RPMI7951 (cell line): ENCODE data around the gene TLDC2. TPM values are rescaled to one million over a fixed set of nuclear protein-coding genes. Genes with fewer than 3 reads are reported as not detected.
A peak's percentile ranks its signal among the peaks of the same experiment; 100 is the strongest.
"Not testable (repeated sequence)": the region's sequence is repeated elsewhere in the genome, so short reads cannot be mapped to it uniquely, and the experiment has no call there.

ENCODE experiments used
- DNase-seq: peaks from one replicate; pipeline ENCODE4 v3.0.0-alpha.2; 2012; ENCODE audit warnings: low read depth
- total RNA-seq: library from RNA; depleted of rRNA; stranded (reverse); fragments of >200 nt; shearing (Covaris generic); gene quantifications from 2 replicates; pipeline ENCODE4 v1.2.3, GENCODE V29; 2014; rRNA removed

The TLDC2 gene
- 0.39 TPM in 1 of 2 replicates, not detected in the other for total RNA-seq

- DNase-seq, result no peak
These were observed at the start of gene TLDC2 for GRCh38 chr20:36875702-36876472. TSS of gene TLDC2 (plus strand) at chr20:36876138. CDS start at chr20:36876175, 37 bp downstream.

DNA sequence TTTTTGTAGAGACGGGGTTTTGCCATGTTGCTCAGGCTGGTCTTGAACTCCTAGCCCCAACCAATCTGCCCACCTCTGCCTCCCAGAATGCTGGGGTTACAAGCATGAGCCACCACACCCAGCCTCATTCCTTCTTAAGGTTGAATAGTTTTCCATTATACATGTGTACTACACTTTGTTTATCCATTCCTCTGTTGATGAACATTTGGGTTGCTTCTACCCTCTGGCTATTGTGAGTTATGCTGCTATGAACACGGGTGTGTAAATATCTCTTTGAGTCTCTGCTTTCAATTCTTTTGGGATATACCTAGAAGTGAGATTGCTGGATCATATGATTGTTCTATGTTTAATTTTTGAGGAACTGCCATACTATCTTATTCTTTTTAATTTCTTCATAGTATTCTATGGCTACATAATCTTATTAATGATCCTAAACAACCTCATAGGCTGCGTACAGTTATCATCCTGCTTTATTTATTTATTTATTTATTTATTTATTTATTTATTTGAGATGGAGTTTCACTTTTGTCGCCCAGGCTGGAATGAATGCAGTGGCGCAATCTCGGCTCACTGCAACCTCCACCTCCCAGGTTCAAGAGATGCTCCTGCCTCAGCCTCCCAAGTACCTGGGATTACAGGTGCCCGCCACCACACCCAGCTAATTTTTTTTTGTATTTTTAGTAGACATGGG, 49.2 kb upstream of the TLDC2 start:
- peak; percentile 28 for DNase-seq

- no peak for DNase-seq
These were observed 48.2 kb upstream of the TLDC2 start for GRCh38 chr20:36827541-36828279.

DNA sequence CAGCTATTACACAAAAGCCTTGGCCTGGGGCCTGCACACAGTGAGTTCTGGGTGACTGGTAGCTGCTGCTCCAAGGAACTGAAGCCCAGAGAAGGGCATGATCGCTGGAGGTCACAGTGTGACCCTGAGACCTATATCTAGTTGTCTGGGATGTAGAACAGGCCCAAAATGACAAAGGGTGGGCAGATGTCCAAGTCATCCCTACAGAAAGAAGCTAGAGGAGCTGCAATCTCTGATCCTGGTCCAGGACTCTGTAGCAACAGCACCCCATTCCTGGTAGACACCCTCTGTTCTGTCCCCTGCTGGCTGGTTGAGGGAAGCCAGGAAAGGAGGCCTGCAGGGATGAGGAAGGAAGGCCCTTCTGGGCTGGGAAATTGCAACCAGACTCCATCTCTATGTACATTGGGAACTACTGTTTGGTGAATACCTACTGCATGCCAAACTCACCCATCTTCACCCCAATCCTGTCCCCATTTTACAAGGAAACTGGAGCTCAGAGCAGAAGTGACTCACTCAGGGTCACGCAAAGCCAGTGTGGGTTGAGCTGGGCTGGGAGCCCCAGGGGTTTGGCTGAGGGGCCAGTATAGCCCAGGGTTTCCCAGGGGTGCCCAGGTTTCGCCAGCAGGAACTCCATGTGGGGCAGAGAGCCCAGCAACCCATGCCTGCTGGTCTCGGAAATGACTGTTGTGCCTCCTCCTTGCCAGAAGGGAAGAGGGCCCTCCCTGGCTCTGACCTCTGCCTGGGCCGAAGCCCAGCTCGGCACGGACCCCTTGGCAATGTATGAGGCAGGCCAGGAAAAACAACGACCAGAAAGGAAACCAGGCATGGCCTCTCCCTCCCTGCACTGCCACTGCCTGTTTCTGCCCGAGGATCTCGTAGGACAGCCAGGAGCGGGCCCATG, 44.9 kb upstream of the TLDC2 start:
- DNase-seq, result peak; percentile 94

DNA sequence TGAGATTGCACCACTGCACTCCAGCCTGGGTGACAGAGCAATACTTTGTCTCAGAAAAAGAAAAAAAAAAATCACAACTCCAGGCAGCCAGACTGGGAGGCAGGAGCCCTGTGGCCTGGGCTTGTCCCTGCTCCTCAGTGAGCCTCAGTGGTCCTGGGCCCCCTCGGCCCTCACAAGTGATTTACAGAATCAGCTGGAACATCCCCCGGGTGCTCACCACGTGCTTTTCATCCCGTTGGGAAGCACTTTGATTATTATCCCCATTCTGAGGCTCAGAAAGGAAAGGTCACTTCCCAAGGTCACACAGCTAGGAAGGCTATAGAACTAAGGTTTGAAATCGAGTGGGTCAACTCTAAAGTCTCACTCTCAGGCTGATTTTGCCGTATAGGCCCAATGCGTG, 43.1 kb upstream of the TLDC2 start:
- DNase-seq, result no peak

DNA sequence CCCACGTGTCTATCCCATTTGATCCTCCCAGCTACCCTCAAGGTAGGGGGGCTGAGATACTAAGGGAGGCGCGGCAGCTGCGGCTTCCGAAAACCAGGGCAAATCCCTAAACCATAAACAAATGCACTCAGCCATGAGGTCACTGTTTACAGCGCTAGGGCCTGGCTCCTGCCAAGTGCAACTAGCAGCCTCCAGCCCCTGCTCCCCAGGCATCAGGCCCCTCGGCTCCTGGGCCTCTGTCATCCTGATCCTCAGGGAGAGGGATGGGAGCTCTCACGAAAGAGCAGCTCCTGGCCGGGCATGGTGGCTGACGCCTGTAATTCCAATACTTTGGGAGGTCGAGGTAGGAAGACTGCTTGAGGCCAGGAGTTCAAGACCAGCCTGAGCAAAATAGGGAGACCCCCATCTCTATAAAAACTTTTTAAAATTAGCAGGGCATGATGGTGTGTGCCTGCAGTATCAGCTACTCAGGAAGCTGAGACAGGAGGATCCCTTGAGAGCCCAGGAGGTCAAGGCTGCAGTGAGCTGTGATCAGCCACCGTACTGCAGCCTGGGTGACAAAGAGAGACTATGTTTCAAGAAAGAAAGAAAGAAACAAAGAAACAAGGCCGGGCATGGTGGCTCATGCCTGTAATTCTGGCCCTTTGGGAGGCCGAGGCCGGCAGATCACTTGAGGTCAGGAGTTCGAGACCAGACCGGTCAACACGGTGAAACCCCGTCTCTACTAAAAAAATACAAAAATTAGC, 42.5 kb upstream of the TLDC2 start:
- DNase-seq, result no peak

DNA sequence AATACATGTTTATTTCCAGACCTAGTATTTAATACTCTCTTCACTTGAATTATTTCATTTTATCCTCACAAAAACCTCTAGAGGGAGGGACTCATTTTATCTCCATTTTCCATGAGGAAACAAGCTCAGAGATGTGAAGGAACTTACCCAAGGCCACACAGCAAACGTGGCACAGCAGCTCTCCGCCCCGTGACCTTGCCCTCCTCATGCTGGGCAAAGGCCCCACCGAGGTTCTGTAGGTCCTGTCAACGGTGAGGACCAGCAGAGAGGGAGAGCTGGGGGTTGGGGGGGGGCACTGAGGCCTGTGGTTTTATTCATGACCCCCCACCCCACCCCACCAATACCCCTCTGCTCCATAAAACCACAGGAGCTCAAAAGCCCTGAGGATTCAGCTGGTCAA, 40.9 kb upstream of the TLDC2 start:
- DNase-seq, result no peak

DNA sequence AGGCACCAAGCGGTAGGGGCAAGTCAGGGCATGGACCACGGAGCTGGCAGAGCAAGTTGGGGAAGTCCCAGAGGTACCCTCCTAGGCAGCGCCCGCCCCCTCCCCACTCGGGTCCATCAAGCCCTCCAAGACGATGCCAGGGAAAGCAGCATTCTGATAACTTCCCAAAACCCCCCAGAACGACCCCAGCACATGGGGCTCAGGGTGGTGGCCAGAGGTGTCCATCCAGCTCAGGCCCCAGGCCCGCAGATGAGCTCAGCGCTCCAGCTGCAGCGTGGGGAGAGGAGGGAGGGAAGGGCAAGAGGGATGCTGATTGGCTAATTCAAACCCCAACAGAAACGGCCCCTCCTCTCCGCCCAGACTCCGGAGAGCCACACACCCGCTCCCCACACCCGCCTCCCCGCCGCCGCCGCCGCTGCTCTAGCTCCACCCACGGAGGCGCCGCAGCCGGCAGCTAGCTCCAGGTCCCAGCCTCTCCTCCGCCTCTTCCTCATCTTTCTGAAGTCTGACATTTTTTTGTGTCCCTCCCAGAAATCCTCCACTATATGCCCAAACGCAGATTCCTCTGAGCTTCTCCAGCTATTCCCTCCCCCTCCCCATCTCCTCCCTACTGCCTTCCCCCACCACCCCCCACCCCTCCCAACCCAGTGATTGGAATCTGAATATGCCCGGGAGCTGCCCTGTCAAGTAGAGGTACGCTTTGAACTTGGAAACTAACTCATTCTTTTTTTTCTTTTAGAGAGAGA, 40.3 kb upstream of the TLDC2 start:
- DNase-seq, result peak; percentile 97

- DNase-seq, result peak; percentile 55
These were observed 39.2 kb upstream of the TLDC2 start for GRCh38 chr20:36836591-36837269.

DNA sequence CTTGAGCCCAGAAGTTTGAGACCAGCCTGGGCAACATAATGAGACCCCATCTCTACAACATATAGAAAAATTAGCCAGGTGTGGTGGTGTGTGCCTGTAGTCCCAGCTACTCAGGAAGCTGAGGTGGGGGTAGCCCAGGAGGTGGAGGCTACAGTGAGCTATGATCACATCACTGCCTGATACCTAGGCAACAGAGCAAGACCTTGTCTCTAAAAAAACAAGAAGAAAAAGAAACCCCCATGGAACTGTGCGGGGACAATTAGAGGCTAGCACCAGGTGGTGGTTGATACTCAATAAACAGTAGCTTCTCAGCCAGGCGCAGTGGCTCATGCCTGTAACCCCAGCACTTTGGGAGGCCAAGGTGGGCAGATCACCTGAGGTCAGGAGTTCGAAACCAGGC, 37.6 kb upstream of the TLDC2 start:
- DNase-seq, result not testable (repeated sequence)

GRCh38 chr20:36839150-36839549, 36.8 kb upstream of the TLDC2 start:
- no peak for DNase-seq

GRCh38 chr20:36841030-36841429, 34.9 kb upstream of the TLDC2 start:
- not testable (repeated sequence) for DNase-seq

- no peak for DNase-seq
These were observed 30.5 kb upstream of the TLDC2 start for GRCh38 chr20:36845288-36845971.

- DNase-seq, result peak; percentile 64
These were observed 28.8 kb upstream of the TLDC2 start for GRCh38 chr20:36847009-36847709.

- no peak for DNase-seq
These were observed 28.3 kb upstream of the TLDC2 start for GRCh38 chr20:36847710-36848040.

DNA sequence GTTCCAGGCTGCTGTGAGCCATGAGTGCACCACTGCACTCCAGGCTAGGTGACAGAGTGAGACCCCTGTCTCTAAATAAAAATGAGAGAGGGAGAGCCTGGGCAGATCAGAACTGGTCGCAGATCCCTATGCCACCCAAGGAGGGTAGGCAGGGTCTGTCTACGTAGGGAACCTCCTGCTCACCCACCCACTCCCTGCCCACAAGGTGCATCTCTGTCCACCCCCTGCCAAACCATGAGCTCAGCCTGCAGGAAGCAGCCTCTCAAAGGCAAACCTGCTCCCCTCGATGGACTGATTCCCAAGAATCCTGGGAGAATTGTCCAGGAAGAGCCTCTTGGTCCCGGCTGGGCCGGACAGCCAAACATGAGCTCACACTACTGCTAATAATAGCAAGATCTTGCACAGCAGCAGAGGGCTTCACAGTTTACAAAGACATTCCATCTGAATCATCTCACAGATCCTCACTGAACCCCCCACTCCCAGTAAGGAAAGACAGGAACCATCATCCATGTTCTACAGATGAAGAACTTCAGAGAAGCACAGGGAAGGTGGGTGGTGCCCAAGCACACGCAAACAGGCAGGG, 27.8 kb upstream of the TLDC2 start:
- peak; percentile 83 for DNase-seq

GRCh38 chr20:36848677-36849076, 27.3 kb upstream of the TLDC2 start:
- no peak for DNase-seq
